NCI-H524 treated with DMSO at 0.1 percent for 48 hours (cell line): ENCODE data around the gene P2RX3.
A peak's percentile ranks its signal among the peaks of the same experiment; 100 is the strongest.
"Not testable (repeated sequence)": the region's sequence is repeated elsewhere in the genome, so short reads cannot be mapped to it uniquely, and the experiment has no call there.

ENCODE experiments used
- DNase-seq: peaks from one replicate; lab custom pipeline; 2025; lab: John Stamatoyannopoulos, UW

Gene P2RX3

DNA sequence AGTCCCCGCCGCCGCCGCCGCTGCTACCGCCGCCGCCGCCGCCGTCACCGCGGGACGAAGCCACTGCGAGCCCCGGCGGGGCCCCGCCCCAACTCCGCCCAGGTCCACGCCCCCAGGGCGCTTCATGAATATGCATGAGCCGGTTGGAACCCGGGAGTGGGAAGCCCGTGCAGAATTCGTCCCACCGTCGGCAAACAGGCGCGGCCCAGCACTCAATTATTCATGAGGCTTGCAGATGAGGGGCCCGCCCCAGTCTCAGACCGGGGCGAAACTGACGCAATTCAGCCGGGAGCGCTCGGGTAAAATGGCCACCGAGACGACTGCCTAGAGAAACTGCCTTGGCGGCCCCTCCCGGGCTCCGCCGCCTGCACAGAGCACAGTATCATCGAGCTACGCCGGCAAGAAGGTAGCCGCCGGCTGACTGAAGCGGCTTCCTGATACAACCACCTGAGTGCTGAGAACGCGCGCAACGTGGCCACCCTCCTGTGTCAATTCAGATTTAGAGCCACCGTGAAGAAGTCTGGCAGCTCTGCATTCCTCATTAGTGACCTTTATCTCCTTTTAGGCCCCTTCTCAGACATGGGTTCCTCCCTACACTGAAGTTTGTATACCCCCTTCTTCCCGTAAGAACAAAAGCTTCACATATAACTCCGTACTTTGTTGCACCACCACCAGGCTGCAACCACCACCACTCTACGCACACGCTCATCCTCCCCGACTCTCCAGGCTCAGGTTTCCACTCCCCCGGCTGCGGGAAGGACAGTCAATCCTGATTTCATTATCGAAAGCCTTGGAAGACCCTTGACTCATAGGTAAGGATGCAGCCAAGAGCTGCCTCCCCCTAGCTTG lies 13.0 kb upstream of the P2RX3 start, which contains the start of gene TNKS1BP1:
TNKS1BP1 (minus strand) TSS at position 67 of the 849 bp plus-strand sequence. CDS start 3,067 bp downstream, outside the sequence.
- peak; percentile 79 for DNase-seq

DNA sequence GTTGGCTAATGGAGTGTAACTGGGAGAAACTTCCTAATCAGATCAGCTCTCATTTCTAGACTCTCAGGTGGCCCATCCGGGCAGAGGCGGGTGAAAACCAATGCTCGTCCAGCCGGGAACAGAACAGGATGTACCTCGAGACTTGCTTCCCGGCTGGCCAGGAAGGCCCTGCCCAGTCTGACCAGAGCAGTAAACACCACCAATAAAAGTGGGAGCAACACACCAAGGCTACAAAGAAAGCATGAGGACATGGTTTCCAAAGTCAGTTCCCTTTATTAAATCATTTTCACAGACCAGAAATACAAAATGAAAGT lies 12.5 kb upstream of the P2RX3 start:
- no peak for DNase-seq

DNA sequence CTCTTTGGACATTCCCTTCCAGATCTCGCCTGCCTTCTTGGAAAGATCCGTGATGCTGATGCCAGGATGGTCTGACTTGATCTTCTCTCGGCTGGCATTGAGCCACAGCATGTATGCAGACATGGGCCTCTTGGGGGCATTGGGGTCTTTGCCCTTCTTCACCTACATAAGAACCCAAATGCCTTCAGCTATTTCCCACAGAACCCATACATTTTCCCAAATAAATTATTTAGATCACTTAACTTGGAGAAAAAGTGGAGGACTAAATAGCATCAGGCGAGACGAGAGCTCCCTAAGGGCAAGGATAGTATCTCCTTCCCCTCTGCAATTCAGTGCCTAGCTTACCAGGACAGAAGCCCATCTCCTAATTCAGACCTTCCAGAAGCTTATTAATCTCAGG lies 10.4 kb upstream of the P2RX3 start:
- DNase-seq: no peak

DNA sequence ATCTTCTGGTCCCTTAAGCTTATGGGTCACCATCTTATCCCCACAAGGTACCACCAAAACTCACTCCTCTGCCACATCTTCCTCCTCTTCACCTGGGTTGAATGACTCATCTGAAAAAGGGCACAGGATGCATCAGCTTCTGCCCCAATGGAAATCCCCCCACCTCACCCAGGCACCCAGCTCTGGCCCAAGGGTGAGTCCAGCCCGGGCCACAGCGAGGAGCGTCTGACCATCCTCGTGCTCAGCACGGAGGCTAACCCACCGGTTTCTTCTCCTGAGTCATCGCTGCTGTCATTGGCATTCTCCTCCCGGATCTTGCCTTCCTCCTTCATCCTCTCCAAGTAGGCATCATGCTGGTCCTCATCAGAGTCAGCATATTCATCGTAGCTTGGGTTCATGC lies 8.1 kb upstream of the P2RX3 start:
- no peak for DNase-seq

DNA sequence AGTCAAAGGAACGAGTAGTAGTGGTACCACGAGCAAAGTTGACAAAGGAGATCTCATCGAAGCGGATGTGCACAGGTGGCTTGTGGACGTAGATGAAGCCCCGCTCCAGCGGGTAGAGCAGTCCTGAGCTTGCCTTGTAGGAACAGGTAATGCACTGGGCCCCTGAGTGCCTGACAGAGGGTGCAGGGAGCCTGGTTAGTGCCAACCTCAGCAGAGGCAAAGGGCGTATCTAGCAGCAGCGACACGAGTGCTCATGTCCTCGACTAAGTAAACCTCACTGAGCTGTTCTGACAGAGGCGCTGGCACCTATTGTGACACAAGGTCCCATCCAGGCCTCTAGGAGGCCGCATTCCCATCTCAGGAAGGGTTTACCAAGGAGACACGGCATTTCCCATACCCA lies 6.4 kb upstream of the P2RX3 start:
- no peak for DNase-seq

DNA sequence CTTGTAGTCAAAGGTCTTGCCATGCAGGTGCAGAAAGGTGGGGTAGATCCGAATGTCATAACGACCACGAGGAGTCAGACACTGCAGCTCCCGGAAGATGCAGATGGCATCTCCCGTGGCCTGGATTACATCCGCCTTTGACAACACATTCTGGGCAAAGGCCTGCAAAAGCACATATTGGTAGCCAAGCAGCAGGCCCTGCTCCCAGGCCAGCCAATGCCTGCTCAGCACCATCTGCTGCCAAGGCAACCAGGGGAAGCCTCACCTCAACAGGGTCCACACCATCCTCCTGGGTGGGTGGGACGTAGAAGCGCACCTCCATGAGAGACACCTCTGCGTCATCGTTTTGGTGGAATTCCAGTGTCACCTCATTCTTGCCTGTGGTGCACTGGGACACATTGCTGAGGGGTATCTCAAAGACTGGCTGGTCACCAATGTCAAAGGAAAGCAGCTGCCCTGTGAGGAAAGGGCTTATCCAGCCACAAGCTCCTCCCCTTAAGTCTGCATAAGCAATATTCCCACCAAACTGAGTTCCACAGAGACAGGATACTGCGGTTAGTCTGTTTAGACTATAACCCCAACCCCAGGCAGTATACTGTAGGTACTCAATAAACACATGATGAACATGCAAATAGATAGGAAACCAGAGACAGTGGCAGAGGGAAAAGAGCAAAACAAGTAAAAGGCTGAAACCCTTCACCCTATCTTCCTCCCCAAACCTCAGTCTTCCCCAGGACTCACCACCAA lies 5.3 kb upstream of the P2RX3 start:
- no peak for DNase-seq

DNA sequence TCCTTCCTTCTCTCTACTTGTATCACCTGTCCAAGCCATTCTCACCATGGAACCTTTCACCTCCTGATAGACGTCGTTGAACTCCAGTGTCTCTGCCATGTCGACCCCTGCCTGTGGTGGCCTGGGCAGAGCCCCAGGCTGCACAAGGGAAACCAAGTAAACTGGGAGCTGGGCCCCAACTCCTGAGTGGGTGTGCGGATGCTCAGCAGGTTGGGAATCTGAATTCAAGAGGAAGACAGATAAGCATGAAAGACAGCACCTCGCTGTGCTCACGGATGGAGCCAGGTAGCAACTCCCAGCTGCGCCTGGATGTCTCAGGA lies 3.2 kb upstream of the P2RX3 start:
- DNase-seq: no peak

DNA sequence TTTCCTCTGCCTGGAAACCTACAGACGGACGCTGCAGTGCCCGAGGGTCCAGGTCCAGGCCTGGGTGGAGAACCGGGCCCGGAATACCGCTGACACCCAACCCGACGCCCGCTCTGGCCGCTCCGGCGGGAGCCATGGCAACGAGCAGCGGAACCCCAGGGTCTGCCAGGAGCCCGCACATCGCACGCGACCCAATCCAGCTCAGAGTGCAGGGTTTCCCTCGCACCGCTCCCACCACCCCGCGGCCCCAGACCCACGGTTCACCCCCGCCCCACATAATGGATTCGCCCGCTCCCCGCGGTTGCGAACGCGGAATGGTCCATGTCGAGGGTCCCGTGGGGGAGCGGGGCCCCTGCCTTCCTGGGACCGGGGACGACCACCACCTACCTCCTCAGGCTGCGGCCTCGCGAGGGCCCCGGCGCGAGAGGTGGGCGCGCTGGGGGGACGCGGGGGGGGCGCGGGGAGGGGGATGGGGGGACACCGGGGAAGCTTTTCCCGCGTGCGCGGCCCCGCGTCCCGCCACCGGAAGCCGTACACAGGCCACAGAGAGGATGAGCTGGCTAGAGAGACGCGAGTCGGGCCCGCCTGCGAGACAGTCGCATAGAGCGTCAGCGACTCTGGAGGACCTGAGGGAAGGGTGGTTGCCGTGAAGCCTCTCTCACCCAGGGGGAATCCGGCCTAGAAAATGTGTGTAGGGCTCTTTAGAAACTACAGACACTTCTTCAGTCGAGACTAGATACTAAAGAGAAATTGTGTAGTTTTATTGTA lies 2.6 kb upstream of the P2RX3 start, which contains the start of gene SSRP1:
SSRP1 (minus strand) TSS at position 550 of the 768 bp plus-strand sequence. CDS start 771 bp downstream, outside the sequence.
- peak; percentile 51 for DNase-seq

DNA sequence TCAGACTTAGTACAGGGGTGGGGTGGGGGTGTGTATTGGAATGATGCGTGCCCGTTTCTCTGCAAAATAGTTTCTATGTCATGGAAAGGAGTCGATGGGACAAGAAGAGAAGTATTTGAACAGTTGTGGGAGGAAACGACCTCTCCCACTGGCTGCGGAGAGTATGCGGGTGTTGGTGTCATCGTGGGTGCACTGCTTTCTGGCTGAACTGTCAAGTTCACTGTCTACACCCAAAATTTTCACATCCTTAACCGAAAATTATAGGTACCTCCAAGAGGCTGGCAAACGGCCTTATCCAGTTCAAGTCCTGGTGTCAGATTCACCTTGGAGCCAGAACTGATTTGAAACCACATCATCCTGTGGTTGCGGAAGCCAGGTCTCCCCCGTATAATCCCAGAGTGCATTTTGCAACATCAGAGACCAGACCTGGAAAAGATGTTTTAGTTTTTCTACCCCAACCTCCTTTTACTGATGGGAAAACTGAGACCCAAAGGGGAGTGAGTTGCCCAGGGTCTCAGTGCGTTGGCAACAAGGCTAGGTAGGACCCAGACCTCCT lies 2.0 kb upstream of the P2RX3 start:
- DNase-seq: no peak

DNA sequence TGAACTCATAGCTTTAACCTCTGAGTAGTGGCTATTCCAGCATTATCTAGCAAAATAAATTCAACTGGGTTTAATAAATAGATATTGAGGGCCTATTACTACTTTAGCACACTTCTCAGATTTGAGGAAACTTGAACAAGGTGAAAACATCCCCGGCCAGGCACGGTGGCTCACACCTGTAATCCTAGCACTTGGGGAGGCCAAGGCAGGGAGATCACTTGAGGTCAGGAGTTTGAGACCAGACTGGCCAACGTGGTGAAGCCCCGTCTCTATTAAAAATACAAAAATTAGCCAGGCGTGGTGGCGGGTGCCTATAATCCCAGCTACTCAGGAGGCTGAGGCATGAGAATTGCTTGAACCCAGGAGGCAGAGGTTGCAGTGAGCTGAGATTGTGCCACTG lies 1.3 kb upstream of the P2RX3 start:
- DNase-seq: not testable (repeated sequence)

DNA sequence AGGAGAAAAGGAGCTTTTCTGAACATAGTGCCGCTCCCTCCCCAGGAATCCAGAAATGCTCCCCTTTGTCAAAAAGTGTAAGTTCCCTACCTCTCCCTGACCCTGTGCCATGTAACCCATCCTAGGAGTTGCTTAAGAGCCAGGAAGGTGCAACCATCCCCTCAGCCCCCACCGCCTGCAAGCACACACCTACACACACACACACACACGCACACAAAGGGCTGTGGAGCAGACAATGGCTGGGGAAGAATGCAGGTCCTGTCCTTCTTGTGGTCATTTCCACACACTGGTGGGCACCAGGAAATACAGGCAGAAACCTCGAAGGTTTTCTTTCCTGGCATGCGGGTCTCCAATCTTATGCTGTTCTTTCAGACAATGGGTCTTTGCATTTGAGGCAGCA lies 1.2 kb downstream of the P2RX3 start:
- no peak for DNase-seq

DNA sequence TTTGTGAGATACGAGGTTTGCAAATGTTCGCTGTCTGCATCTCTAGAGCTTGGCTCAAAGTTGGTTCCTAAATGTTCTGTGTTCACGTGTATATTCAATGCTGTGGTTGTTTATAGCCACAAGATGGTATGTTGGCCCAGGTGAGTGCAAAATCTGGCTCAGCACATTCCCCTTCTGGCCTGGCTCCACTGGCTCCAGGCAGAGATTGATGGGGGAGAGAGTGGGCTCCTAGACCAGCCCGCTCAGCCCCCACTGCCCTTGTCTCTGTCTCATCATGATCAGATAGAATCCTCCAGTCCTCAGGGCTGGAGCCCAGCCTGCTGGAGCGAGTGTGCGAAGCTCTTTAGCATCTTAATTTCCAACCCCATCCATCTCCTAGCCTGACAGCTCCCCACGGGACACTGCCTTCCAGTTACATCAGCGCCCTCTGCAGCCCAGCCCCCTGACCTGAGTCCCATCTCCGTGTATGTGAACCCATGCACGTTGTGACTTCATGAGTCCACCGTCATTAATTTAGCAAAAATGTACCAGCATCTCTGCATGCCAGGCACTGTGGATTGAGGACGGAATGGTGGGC lies 2.0 kb downstream of the P2RX3 start:
- peak; percentile 37 for DNase-seq

DNA sequence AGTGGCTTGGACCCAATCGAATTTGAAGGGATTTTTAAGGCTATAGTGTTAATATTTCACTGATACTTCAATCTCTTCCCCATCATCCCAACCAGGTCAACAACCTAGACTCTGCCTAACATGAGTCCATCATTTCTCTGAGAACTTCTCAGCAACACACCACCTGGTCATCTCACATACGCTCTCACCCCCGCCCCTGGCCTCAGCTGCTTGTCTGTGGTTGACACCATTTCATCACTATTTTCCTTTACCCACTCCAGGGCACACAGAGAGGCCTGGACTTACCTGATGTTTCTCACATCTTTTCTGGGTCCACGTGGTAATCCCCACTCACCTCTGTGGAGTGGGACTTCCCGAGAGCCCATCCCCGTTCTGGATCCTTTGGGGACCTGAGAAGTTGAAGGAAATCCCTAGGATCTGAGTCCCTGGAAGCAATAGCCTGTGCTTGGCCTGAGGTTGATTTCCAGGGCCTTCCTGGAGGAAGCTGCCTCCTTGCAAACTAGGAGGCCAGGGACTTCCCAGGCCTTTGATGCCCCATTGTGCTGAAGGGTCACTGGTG lies 3.2 kb downstream of the P2RX3 start:
- DNase-seq: no peak

DNA sequence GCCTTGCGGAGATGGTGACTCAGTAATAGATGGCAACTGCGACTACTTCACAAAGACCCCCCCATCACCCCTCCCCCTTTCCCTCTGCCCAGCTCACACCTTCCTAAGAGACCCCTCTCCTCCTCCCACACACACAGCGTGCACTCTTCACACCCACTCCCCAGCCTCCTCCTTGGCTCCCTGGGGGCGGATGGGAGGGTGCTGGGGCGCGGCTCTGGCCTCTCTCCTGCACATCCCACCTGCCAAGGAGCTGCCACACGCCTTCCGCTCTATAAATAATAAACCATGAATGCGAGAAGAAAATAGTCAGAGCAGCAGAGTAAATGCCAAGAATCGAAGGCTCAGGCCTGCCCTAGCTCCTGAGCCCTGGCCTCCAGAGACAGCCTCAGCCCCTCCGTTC lies 4.5 kb downstream of the P2RX3 start:
- DNase-seq: no peak

DNA sequence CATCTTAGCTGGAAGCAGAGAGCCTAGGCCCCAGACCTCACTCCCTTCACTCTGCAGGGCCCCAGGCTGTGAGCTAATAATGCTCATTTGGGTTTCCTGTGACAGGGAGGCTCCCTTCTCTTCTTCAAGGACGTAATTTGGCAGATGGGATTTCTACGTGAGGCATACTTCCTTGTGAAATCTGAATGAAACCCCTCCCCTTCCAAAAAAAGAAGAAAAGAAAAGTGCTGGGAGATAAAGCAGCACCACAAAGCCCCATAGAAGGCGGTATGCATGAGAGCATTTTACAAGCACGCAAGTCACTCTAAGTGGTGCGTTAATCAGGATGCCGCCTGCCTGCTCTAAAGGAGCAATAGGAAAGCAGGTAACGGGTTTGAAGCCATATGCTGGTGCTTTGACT lies 5.7 kb downstream of the P2RX3 start:
- peak; percentile 44 for DNase-seq

DNA sequence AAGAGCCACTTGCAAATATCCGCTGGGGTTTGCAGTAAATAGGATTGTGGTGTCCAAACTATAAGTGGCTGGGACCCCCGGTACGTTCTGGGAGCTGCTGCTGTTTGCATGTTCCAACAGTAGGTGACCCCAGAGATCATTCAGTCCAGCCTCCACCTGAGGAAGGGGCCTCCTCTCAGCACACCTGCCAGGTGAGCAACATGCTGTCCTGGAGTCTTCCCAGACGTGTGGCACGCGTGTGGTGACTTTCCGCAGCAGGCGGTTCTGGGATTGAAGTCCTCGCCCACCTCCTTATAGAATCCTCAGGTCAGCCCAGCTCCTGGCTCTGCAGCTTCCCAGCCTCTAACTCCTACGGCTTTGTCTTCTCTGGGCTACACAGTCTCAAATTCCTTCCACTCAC lies 6.7 kb downstream of the P2RX3 start:
- no peak for DNase-seq

DNA sequence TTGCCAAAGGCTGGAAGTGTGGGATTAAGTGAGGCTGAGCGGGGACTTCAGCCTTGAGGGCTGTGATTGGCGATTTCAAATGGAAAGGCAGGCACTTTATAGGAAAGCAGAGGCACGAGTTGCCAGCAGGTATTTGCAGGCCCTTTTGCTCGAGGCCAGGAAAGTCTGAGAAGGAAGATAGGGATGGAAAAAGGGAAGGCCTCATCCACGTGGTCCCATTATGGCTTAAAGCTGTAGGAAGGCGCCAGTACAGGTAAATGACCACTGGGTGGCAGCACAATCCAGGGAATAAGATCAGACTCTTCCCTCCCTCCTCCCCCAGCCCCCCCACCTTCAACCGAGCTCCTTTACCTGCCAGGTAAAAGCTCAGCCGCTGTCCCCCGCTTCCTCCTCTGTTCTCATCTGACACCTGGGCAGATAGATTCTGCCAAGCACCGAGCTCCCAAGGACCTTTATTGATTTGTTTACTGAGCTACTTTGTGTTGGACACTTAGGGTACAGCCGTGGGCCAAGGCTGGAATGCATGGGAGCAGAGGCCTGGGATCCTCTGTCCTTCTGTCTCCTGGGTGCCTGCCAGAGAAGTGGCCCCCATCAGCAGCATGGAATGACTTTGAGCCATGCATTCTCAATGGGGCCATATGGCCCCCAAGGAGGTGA lies 7.5 kb downstream of the P2RX3 start:
- no peak for DNase-seq

DNA sequence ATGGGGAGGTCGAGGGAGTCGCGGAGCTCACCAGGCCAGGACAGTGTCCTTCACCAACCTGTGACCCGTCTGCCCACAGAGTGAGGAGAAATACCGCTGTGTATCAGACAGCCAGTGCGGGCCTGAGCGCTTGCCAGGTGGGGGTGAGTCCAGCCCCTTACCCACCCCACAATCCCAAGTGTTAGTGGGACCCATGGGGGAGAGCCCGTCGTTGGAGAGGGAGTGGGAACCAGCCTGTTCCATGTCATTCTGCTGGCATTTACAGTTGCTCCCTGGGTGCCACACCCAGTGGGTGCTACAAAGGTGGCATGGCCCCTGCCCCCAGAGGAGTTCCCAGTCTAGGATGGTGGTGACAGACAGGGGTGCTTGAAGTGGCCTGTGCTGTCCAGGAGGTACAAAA lies 9.2 kb downstream of the P2RX3 start:
- DNase-seq: no peak

DNA sequence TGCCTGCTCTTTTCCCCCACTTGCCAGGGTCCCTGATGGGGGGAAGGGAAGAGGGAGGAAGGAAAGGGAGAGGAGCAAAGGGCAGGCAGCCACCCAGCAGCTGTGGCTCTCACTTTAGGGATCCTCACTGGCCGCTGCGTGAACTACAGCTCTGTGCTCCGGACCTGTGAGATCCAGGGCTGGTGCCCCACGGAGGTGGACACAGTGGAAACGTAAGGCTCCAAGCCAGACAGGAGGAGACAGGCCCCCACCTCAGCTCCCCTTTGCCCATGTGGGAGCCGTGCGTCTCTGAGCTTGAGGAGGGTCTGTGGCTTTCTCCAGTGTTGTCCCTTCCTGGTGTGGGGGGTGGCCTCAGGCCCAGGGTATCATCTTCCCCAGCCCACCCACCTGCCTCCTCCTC lies 9.9 kb downstream of the P2RX3 start:
- DNase-seq: no peak

DNA sequence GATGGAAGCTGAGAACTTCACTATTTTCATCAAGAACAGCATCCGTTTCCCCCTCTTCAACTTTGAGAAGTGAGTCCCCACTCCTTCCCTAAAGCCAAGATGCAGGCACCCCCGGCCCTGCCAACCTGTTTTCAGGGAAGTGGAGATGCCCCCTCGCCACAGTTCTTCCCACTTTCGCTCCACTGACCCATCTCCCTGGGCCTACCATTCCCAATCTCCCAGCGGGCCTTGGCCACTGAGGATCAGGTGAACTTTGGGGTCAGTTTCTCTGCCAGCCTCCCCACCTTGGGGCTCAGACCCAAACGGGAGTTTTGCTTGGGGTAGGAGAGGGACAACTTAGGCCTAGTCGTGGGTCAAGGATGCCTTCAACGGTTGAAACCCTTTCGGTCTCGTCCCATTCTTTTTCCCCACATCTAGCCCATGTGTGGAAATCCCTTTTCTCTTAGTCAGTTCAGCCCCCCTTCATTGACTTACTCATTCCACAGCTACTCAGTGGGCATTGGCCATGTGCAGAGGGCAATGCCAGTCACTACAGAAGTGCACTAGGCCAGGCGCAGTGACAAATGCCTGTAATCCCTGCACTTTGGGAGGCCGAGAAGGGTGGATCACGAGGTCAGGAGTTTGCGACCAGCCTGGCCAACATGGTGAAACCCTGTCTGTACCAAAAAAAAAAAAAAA lies 10.6 kb downstream of the P2RX3 start:
- DNase-seq: no peak
